HUES64 (cell line): Measurements from ENCODE around the gene RIOK1.

ENCODE experiments used
- H3K27ac ChIP-seq: 2 replicates; pipeline ENCODE4 v1.7.0; 2013; ENCODE audit warnings: low read depth, low read length, inconsistent platforms
- H3K27me3 ChIP-seq: 2 replicates; pipeline ENCODE4 v1.6.1; 2013; ENCODE audit warnings: mild to moderate bottlenecking, low read length; ENCODE audit not compliant: insufficient read depth
- H3K36me3 ChIP-seq: 2 replicates; pipeline ENCODE4 v1.6.1; 2013; ENCODE audit warnings: mild to moderate bottlenecking, low read length; ENCODE audit not compliant: insufficient read depth
- H3K4me1 ChIP-seq: 2 replicates; pipeline ENCODE4 v1.6.1; 2013; ENCODE audit warnings: mild to moderate bottlenecking, low read length, moderate library complexity; ENCODE audit not compliant: insufficient read depth
- H3K4me3 ChIP-seq: 2 replicates; pipeline ENCODE4 v1.5.1; 2013; ENCODE audit warnings: mild to moderate bottlenecking, low read length, moderate library complexity
- H3K9ac ChIP-seq: 2 replicates; pipeline ENCODE4 v1.6.1; 2013; ENCODE audit warnings: mild to moderate bottlenecking, low read depth, low read length
- H3K9me3 ChIP-seq: 2 replicates; pipeline ENCODE4 v1.6.1; 2013; ENCODE audit warnings: low read depth, low read length; ENCODE audit not compliant: insufficient read depth
- WGBS: fragments of 150-250, 120-280 bp; methylation state at CpG from one replicate; pipeline ENCODE4 v1.1.7; 2013; ENCODE audit warnings: missing lambda C conversion rate; 5-methylcytosine and 5-hydroxymethylcytosine counted together

The RIOK1 gene

DNA sequence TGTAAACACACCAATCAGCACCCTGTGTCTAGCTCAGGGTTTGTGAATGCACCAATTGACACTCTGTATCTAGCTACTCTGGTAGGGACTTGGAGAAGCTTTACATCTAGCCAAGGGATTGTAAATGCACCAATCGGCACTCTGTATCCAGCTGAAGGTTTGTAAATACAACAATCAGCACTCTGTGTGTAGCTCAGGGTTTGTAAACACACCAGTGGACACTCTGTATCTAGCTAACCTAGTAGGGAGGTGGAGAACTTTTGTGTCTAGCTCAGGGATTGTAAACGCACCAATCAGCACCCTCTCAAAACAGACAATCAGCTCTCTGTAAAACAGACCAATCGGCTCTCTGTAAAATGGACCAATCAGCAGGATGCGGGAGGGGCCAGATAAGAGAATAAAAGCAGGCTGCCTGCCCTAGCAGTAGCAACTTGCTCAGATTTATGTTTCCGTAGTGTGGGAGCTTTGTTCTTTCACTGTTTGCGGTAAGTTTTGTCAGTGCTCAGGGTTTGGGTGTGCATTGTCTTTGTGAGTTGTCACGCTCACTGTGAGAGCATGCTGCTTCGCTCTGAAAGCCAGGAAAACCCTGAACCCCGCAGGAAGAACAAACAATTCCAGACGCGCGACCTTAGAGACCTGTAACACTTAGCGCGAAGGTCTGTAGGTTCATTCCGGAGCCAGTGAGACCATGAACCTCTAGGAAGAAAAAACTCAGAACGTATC is 37.0 kb downstream of the RIOK1 start:
- Histone ChIP-seq H3K9ac (no peak overlapping the region), H3K9me3 (no peaks in the 10 kb centered on the region), H3K4me3 (no peak overlapping the region), H3K36me3 (no peaks in the 10 kb centered on the region), H3K27ac (no peak overlapping the region), H3K27me3 (no peaks in the 10 kb centered on the region), H3K4me1 (no peaks in the 10 kb centered on the region; the same call in 1 of the 2 replicates)
- WGBS = 94% methylated on average over 16 of the region's 16 CpGs

GRCh38 chr6:7431313-7431673 is 41.7 kb downstream of the RIOK1 start:
- Histone ChIP-seq H3K4me1 (peaks cover 9% of the 10 kb centered on the region), H3K27me3 (no peaks in the 10 kb centered on the region)

DNA sequence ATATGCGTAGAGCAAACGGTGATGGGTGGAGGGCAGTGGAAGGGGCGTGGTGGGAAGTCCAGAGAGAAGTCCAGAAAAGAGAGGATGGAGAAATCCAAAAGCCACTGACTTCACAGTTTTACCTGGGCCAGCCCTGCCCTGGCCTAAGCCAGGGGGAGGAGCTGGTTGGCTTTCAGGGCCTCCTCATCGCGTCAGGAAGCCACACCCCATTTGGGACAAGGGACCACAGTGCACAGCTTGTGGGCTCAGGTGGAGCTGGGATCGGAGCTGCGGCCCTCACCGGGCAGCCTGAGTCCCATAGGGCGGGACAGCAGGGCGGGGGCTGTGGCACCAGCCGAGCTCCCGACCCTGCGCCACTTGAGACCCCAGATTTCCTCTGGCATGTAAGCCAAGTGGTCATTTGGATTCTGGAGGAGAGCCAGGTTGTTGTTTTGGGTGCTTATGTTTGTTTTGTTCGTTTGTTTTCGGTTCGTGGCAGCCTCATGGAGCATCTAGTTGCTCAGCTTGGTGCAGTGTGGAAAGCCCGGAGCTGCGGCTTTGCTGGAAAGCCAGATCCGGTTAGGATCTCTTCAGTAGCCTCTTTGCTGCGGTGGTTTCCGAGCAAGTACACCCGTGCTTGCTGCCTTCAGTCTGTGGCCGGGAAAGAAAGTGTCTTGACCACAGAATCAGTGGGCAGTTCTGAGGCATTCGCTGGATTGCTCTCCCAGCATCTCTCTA is 42.2 kb downstream of the RIOK1 start:
- Histone ChIP-seq H3K4me1 (peaks cover 9% of the 10 kb centered on the region), H3K9me3 (no peaks in the 10 kb centered on the region), H3K27me3 (no peaks in the 10 kb centered on the region), H3K27ac (no peak overlapping the region), H3K9ac (no peak overlapping the region), H3K36me3 (no peaks in the 10 kb centered on the region), H3K4me3 (no peak overlapping the region)
- WGBS = 81% methylated on average over 24 of the region's 24 CpGs

More at GRCh38 chr6:7431313-7431673, 41.7 kb downstream of the RIOK1 start:
- WGBS = 92% methylated on average over 8 of the region's 8 CpGs
- Histone ChIP-seq H3K4me3 (no peak overlapping the region), H3K36me3 (no peaks in the 10 kb centered on the region), H3K27ac (no peak overlapping the region), H3K9ac (no peak overlapping the region), H3K9me3 (no peaks in the 10 kb centered on the region)

GRCh38 chr6:7432391-7433120 is 42.9 kb downstream of the RIOK1 start:
- Histone ChIP-seq H3K9me3 (no peaks in the 10 kb centered on the region), H3K4me1 (peaks cover 9% of the 10 kb centered on the region), H3K27me3 (no peaks in the 10 kb centered on the region), H3K4me3 (no peak overlapping the region), H3K27ac (no peak overlapping the region), H3K9ac (no peak overlapping the region), H3K36me3 (no peaks in the 10 kb centered on the region)
- 89% methylated on average over 16 of the region's 16 CpGs for WGBS

- WGBS = 89% methylated on average over 5 of the region's 5 CpGs
- Histone ChIP-seq H3K4me3 (no peak overlapping the region), H3K27ac (no peak overlapping the region)
These were observed 43.6 kb downstream of the RIOK1 start for GRCh38 chr6:7433121-7433617.

GRCh38 chr6:7434672-7435071 is 45.1 kb downstream of the RIOK1 start:
- Histone ChIP-seq H3K9ac (no peak overlapping the region), H3K9me3 (no peaks in the 10 kb centered on the region), H3K4me3 (no peak overlapping the region), H3K27me3 (no peaks in the 10 kb centered on the region), H3K36me3 (no peaks in the 10 kb centered on the region), H3K4me1 (peaks cover 9% of the 10 kb centered on the region), H3K27ac (no peak overlapping the region)
- WGBS = no CpG with 5 or more reads among the region's 1 CpG

More at GRCh38 chr6:7433121-7433617, 43.6 kb downstream of the RIOK1 start:
- Histone ChIP-seq H3K36me3 (no peaks in the 10 kb centered on the region), H3K27me3 (no peaks in the 10 kb centered on the region), H3K4me1 (peaks cover 9% of the 10 kb centered on the region), H3K9me3 (no peaks in the 10 kb centered on the region), H3K9ac (no peak overlapping the region)

GRCh38 chr6:7438011-7438410 is 48.4 kb downstream of the RIOK1 start:
- Histone ChIP-seq H3K36me3 (no peaks in the 10 kb centered on the region), H3K27me3 (no peaks in the 10 kb centered on the region), H3K4me1 (no peaks in the 10 kb centered on the region), H3K9me3 (no peaks in the 10 kb centered on the region), H3K27ac (no peak overlapping the region), H3K9ac (no peak overlapping the region), H3K4me3 (no peak overlapping the region)
- WGBS = 100% methylated on average over 2 of the region's 3 CpGs

DNA sequence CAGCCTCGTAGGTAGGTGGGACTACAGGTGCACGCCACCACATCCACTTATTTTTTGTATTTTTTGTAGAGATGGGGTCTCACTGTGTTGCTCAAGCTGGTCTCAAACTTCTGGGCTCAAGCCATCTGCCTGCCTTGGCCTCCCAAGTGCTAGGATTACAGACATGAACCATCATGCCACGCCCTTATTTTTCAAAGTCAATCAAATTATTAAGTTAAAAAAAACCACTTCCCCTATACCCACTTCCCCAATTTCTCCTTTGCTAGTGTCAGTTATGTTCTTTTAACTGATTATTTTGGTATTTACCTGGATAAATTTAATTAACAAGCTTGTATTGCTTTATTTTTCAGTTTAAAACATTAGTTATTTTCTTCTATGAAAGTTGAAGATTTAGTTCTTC is 49.6 kb downstream of the RIOK1 start:
- Histone ChIP-seq H3K9me3 (no peaks in the 10 kb centered on the region), H3K4me1 (no peaks in the 10 kb centered on the region), H3K36me3 (no peaks in the 10 kb centered on the region), H3K9ac (no peak overlapping the region), H3K27me3 (no peaks in the 10 kb centered on the region), H3K27ac (no peak overlapping the region), H3K4me3 (no peak overlapping the region)
- 95% methylated on average over 3 of the region's 3 CpGs for WGBS

GRCh38 chr6:7440476-7440875 is 50.9 kb downstream of the RIOK1 start:
- H3K27ac ChIP-seq = no peak overlapping the region
- 92% methylated on average over 5 of the region's 6 CpGs for WGBS
- H3K4me3 ChIP-seq = no peak overlapping the region
- H3K4me1 ChIP-seq = no peaks in the 10 kb centered on the region
- no peak overlapping the region for H3K9ac ChIP-seq
- no peaks in the 10 kb centered on the region for H3K9me3 ChIP-seq
- no peaks in the 10 kb centered on the region for H3K36me3 ChIP-seq
- H3K27me3 ChIP-seq = no peaks in the 10 kb centered on the region

DNA sequence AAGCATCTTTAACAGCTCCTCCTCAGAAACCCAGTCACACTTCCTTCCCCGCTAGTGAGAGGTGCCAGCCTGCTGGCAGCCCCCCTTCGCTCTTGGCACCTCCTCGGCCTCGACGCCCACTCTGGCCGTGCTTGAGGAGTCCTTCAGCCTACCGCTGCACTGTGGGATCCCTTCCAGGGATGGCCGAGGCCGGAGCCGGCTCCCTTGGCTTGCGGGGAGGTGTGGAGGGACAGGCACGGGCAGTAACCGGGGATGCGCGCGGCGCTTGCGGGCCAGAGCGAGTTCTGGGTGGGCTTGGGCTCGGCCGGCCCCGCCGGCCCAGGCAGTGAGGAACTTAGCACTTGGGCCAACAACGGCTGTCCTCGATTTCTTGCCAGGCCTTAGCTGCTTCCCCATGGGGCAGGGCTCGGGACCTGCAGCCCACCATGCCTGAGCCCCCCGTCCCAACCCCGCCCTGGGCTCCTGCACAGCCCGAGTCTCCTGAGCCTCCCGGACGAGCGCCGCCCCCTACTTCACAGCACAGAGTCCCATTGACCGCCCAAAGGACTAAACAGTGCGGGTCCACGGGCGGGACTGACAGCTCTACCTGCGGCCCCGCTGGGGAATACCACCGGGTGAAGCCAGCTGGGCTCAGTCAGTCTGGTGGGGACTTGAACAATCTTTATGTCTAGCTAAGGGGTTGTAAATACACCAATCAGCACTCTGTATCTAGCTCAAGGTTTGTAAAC is 51.6 kb downstream of the RIOK1 start:
- no peak overlapping the region for H3K27ac ChIP-seq
- 92% methylated on average over 40 of the region's 40 CpGs for WGBS
- no peaks in the 10 kb centered on the region for H3K27me3 ChIP-seq
- no peak overlapping the region for H3K4me3 ChIP-seq
- no peaks in the 10 kb centered on the region for H3K4me1 ChIP-seq
- no peak overlapping the region for H3K9ac ChIP-seq
- no peaks in the 10 kb centered on the region for H3K36me3 ChIP-seq
- no peaks in the 10 kb centered on the region for H3K9me3 ChIP-seq
